HepG2 (cell line): ENCODE results near the gene SUSD2. TPM values are rescaled to one million over a fixed set of nuclear protein-coding genes. Genes with fewer than 3 reads are reported as not detected.

Experiments
- ATAC-seq: fragments of 200-7000 bp; cut with Tn5 transposase; 3 replicates; pipeline ENCODE4 v1.9.1; 2020; ENCODE audit warnings: mild to moderate bottlenecking, moderate library complexity
- BruUV-seq: library from RNA; stranded (reverse); fragments of 400-500 nt; replicated peaks from 2 replicates; lab custom pipeline; 2021; lab: Mats Ljungman, UMichigan
- CTCF ChIA-PET: fragments of 300-600 bp; formaldehyde crosslinking; extraction: SDS; loops from one replicate; lab custom pipeline; 2021; ENCODE audit warnings: low total read pairs, inconsistent platforms, low intra/inter-chr PET ratio; lab: Yijun Ruan, JAX
- POLR2A ChIA-PET: fragments of 350-600 bp; sonication (Branson Sonifier 250); formaldehyde crosslinking; loops from one replicate; lab custom pipeline; 2020; ENCODE audit warnings: antibody characterized with exemption, inconsistent platforms; lab: Yijun Ruan, JAX
- DNase-seq: peaks from one replicate; pipeline ENCODE4 v3.0.0-alpha.2; 2015; ENCODE audit warnings: low spot score
- FAIRE-seq: peaks from 3 replicates; lab custom pipeline; 2011; peaks lifted over from hg19 to GRCh38; lab: Jason Lieb, UNC
- H2AFZ ChIP-seq: one replicate; pipeline ENCODE4 v1.6.1; 2011; ENCODE audit warnings: low read length, inconsistent platforms
- H3K27ac ChIP-seq: fragments of 300-600 bp; 3 replicates; pipeline ENCODE4 v1.8.0; 2011; ENCODE audit warnings: mixed run types, mild to moderate bottlenecking, mixed read lengths, low read length, inconsistent platforms; ENCODE audit not compliant: insufficient read depth; ENCODE audit errors: extremely low read length
- H3K27me3 ChIP-seq, 2 experiments: fragments of 200-600 bp in 1 of 2; 2 replicates in 1 of 2; 3 replicates in 1 of 2; pipeline versions ENCODE4 v1.6.0 to v1.8.0; 2011; ENCODE audit warnings: low read length in 2 of 2, mild to moderate bottlenecking in 2 of 2, moderate library complexity in 2 of 2, inconsistent platforms in 1 of 2; ENCODE audit not compliant: insufficient read depth in 2 of 2, control insufficient read depth in 1 of 2
- H3K36me3 ChIP-seq, 2 experiments: fragments of 200-600 bp in 1 of 2; replicated peaks in 1 of 2; 2 replicates in 1 of 2; 3 replicates in 1 of 2; pipeline versions ENCODE4 v1.5.1 to v1.8.0; 2011; ENCODE audit warnings: low read length in 2 of 2, inconsistent platforms in 1 of 2; ENCODE audit not compliant: insufficient read depth in 2 of 2, control insufficient read depth in 1 of 2
- H3K4me1 ChIP-seq: 2 replicates; pipeline ENCODE4 v1.5.1; 2012; ENCODE audit warnings: low read length, inconsistent platforms; ENCODE audit not compliant: insufficient read depth
- H3K4me2 ChIP-seq: 2 replicates; pipeline ENCODE4 v1.6.0; 2011; ENCODE audit warnings: low read depth, low read length, inconsistent platforms
- H3K4me3 ChIP-seq, 3 experiments: fragments of 200-600 bp in 1 of 3; sonication (generic), shearing (Covaris generic) in 1 of 3; replicated peaks in 1 of 3; 2 replicates each; pipeline ENCODE4 v1.5.1; 2011 to 2016; ENCODE audit warnings: low read length in 3 of 3, inconsistent platforms in 2 of 3, low read depth in 2 of 3, mild to moderate bottlenecking in 2 of 3, control low read depth in 1 of 3, mixed read lengths in 1 of 3; ENCODE audit not compliant: insufficient read depth in 1 of 3
- H3K79me2 ChIP-seq: one replicate; pipeline ENCODE4 v1.6.1; 2011; ENCODE audit warnings: low read length, inconsistent platforms; ENCODE audit not compliant: insufficient read depth
- H3K9ac ChIP-seq: 2 replicates; pipeline ENCODE4 v1.6.0; 2011; ENCODE audit warnings: mild to moderate bottlenecking, low read depth, low read length, inconsistent platforms; ENCODE audit not compliant: insufficient read depth
- H3K9me3 ChIP-seq: 2 replicates; pipeline ENCODE4 v1.5.1; 2012; ENCODE audit warnings: mild to moderate bottlenecking, low read length
- H4K20me1 ChIP-seq: 2 replicates; pipeline ENCODE4 v1.6.0; 2011; ENCODE audit warnings: inconsistent platforms, mild to moderate bottlenecking, low read length, moderate library complexity; ENCODE audit not compliant: insufficient read depth
- MAFK ChIP-seq, 2 experiments: IDR thresholded peaks in 1 of 2; conservative IDR thresholded peaks in 1 of 2; 2 replicates each; pipeline ENCODE4 v1.6.1; 2011; ENCODE audit warnings: improper control_type of control experiment in 2 of 2, low read length in 2 of 2
- PPARG ChIP-seq: conservative IDR thresholded peaks from 2 replicates; pipeline ENCODE4 v1.6.1; 2016; ENCODE audit warnings: missing biosample characterization, missing genetic modification reagents
- TEAD3 ChIP-seq: optimal IDR thresholded peaks from 2 replicates; pipeline ENCODE3; 2016; ENCODE audit warnings: borderline replicate concordance
- ZFX ChIP-seq: sonication (generic); formaldehyde crosslinking; IDR thresholded peaks from 2 replicates; pipeline ENCODE4 v1.4.0; 2020; ENCODE audit warnings: mild to moderate bottlenecking, low read depth, missing genetic modification reagents, moderate library complexity
- ZNF280B ChIP-seq: sonication (generic); formaldehyde crosslinking; IDR thresholded peaks from 2 replicates; pipeline ENCODE4 v1.5.0; 2020; ENCODE audit warnings: missing genetic modification reagents, mild to moderate bottlenecking, borderline replicate concordance
- WGBS: methylation state at CpG from one replicate; pipeline ENCODE4 v1.1.6; 2017; ENCODE audit warnings: low lambda C conversion rate; 5-methylcytosine and 5-hydroxymethylcytosine counted together
- in situ Hi-C: cut with HindIII; loops from 2 replicates; pipeline ENCODE4 v1.10.0; 2017; ENCODE audit warnings: low pct_unique_long_range_greater_than_20kb; ENCODE audit not compliant: extremely low pct_ligation_motif_present
- intact Hi-C: fragments of 100-400 bp; cut with micrococcal nuclease; formaldehyde crosslinking; loops from one replicate; pipeline ENCODE4 v1.10.0; 2022; ENCODE audit not compliant: unreplicated experiment
- polyA plus RNA-seq, 8 experiments: library from polyadenylated mRNA; depleted of rRNA in 3 of 8; stranded (reverse) in 7 of 8; unstranded in 1 of 8; fragments of >200 nt; fragmentation: Illumina TruSeq in 4 of 8; extraction: Trizol in 4 of 8; gene quantifications; 2 replicates each; pipeline versions ENCODE4 v1.2.1 to v1.2.3, GENCODE V29; 2011 to 2016; ENCODE audit warnings: low read depth in 4 of 8, missing spikeins in 1 of 8, mixed read lengths in 1 of 8; ENCODE audit not compliant: insufficient read depth in 1 of 8
- total RNA-seq, 5 experiments: library from RNA; depleted of rRNA; stranded (reverse); fragments of >200 nt; fragmentation: Illumina TruSeq; extraction: Trizol; gene quantifications; 2 replicates each; pipeline ENCODE4 v1.2.3, GENCODE V29; 2016; ENCODE audit warnings: low read depth in 1 of 5

SUSD2 gene
- total and polyA plus RNA-seq, 2 of the 13 experiments (the other 11 are each of a cell fraction or from before 2014, with no cell fraction given) = 2.1 to 11.0 TPM

GRCh38 chr22:24189249-24190158 is 8.2 kb downstream of the SUSD2 start (continued):
- TF ChIP-seq ZNF280B = peak; percentile 69; the same call in 1 of the 2 replicates

DNA sequence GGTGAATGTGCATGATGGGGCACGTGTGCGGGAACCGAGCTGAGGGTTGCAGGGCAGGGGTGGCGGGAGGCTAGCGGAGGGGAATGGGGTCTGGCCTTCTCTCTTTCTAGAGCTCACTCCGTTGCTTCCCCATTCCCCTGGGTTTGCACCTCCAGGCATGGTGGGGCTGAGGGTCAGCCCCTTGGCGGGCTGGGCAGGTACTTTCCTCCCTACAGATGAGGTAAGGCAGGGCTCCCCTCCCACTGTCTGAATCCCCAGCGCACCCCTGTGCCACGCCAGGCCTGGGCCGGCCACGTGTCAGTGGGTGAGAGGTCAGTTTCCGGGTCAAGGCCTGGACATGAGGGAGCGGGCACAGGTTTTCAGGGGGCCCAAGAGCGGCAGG is 8.9 kb downstream of the SUSD2 start:
- Histone ChIP-seq H3K36me3 (no peaks in the 10 kb centered on the region), H2AFZ (no peak overlapping the region), H3K4me3 (peak overlapping the region in 1 of 3 experiments; percentile 30; a peak in 1 of 6 replicates), H3K79me2 (no peaks in the 10 kb centered on the region), H3K4me2 (peak overlapping the region; percentile 64), H4K20me1 (no peaks in the 10 kb centered on the region), H3K9ac (no peak overlapping the region), H3K4me1 (peaks cover 26% of the 10 kb centered on the region), H3K27me3 (no peaks in the 10 kb centered on the region), H3K27ac (no peak overlapping the region), H3K9me3 (no peaks in the 10 kb centered on the region)
- FAIRE-seq (no peak), DNase-seq (no peak), ATAC-seq (no peak; the same call in 1 of the 3 replicates)
- TF ChIP-seq PPARG (CRISPR knock-in tag) = 0 out of 2 replicates have a peak, but pooled peaks have one; percentile 39
- TF ChIP-seq MAFK (conservative IDR thresholded peaks at IDR 0.05 in 1 of 2, IDR thresholded peaks at IDR 0.05 in 1 of 2; ENCODE audit: low read length in 2 of 2) = no peak
- TF ChIP-seq ZFX (CRISPR knock-in tag) = peak; percentile 31; the same call in 1 of the 2 replicates
- TF ChIP-seq TEAD3 (CRISPR knock-in tag) = peak; percentile 2
- intact Hi-C loops = no loop called here
- POLR2A ChIA-PET = interaction anchor here (1.2 to 1.3 kb wide), 2 partner anchors 9 to 57 kb away, joined by 4 to 6 read pairs; partner anchors contain the start of gene SUSD2
- BruUV-seq = no TSS peak
- 69% methylated on average over 7 of the region's 14 CpGs for WGBS
- in situ Hi-C loops = no loop called here
- CTCF ChIA-PET = interaction anchor here (1.7 to 3.5 kb wide), 3 partner anchors 40 to 69 kb away, joined by 9 to 61 read pairs (median 33); no protein-coding TSS in a partner anchor
